Neural crest cell (in vitro differentiated cells): ENCODE data around the gene TINAGL1. TPM values are rescaled to one million over a fixed set of nuclear protein-coding genes. Genes with fewer than 3 reads are reported as not detected.

Source experiments
- DNase-seq: peaks from one replicate; pipeline ENCODE4 v3.0.0; 2021; ENCODE audit warnings: low read depth, mixed read lengths, low spot score
- H3K27ac Mint-ChIP-seq: one replicate; pipeline ENCODE4 v1.8.0; 2021; ENCODE audit warnings: mild to moderate bottlenecking, mixed read lengths; ENCODE audit not compliant: unreplicated experiment
- H3K27me3 Mint-ChIP-seq: 2 replicates; pipeline ENCODE4 v1.8.0; 2021; ENCODE audit warnings: low read depth, mild to moderate bottlenecking, mixed read lengths
- H3K36me3 Mint-ChIP-seq: 2 replicates; pipeline ENCODE4 v1.8.0; 2021; ENCODE audit warnings: low read depth, mild to moderate bottlenecking, mixed read lengths
- H3K4me1 Mint-ChIP-seq: 2 replicates; pipeline ENCODE4 v1.8.0; 2021; ENCODE audit warnings: mixed read lengths
- H3K4me3 Mint-ChIP-seq: one replicate; pipeline ENCODE4 v1.8.0; 2021; ENCODE audit warnings: mild to moderate bottlenecking, mixed read lengths
- H3K9me3 Mint-ChIP-seq: 2 replicates; pipeline ENCODE4 v1.8.0; 2021; ENCODE audit warnings: mixed read lengths
- CTCF ChIP-seq: fragments of 200-600 bp; sonication (generic); conservative IDR thresholded peaks from 2 replicates; pipeline ENCODE4 v1.5.0; 2021; ENCODE audit warnings: antibody characterized with exemption, mild to moderate bottlenecking
- total RNA-seq: library from RNA; stranded (reverse); gene quantifications from 2 replicates; pipeline ENCODE4 v1.2.1, GENCODE V29; 2021

The TINAGL1 gene
- total RNA-seq, 1 donor from 2014 or later: not detected

- peaks cover 4% of the 10 kb centered on the region for H3K27me3 Mint-ChIP-seq
- H3K9me3 Mint-ChIP-seq: no peaks in the 10 kb centered on the region
- H3K4me3 Mint-ChIP-seq: no peak overlapping the region
- TF ChIP-seq CTCF: no peak
- no peaks in the 10 kb centered on the region for H3K36me3 Mint-ChIP-seq
- DNase-seq: no peak
- H3K27ac Mint-ChIP-seq: no peak overlapping the region
- H3K4me1 Mint-ChIP-seq: peaks cover 3% of the 10 kb centered on the region
Measured at GRCh38 chr1:31560394-31560793, 15.9 kb upstream of the TINAGL1 start.

- no peak for TF ChIP-seq CTCF
- Mint-ChIP-seq H3K4me3 (no peak overlapping the region), H3K4me1 (peaks cover 3% of the 10 kb centered on the region), H3K27me3 (peaks cover 8% of the 10 kb centered on the region), H3K36me3 (no peaks in the 10 kb centered on the region), H3K27ac (no peak overlapping the region), H3K9me3 (no peaks in the 10 kb centered on the region)
- DNase-seq: no peak
Measured at GRCh38 chr1:31562707-31563360, 13.5 kb upstream of the TINAGL1 start.

GRCh38 chr1:31564606-31564989, 11.7 kb upstream of the TINAGL1 start:
- H3K9me3 Mint-ChIP-seq: no peaks in the 10 kb centered on the region
- DNase-seq: no peak
- no peak overlapping the region for H3K27ac Mint-ChIP-seq
- peaks cover 14% of the 10 kb centered on the region for H3K27me3 Mint-ChIP-seq
- H3K4me3 Mint-ChIP-seq: no peak overlapping the region
- no peak for TF ChIP-seq CTCF
- H3K36me3 Mint-ChIP-seq: no peaks in the 10 kb centered on the region
- H3K4me1 Mint-ChIP-seq: peaks cover 2% of the 10 kb centered on the region

GRCh38 chr1:31567956-31568570, 8.3 kb upstream of the TINAGL1 start:
- Mint-ChIP-seq H3K36me3 (no peaks in the 10 kb centered on the region), H3K27ac (no peak overlapping the region)
- DNase-seq: no peak

GRCh38 chr1:31568895-31569595, 7.3 kb upstream of the TINAGL1 start:
- H3K9me3 Mint-ChIP-seq: no peaks in the 10 kb centered on the region
- no peak for TF ChIP-seq CTCF
- peaks cover 18% of the 10 kb centered on the region for H3K27me3 Mint-ChIP-seq
- H3K27ac Mint-ChIP-seq: no peak overlapping the region
- H3K4me3 Mint-ChIP-seq: no peak overlapping the region
- no peak for DNase-seq
- peaks cover 8% of the 10 kb centered on the region for H3K4me1 Mint-ChIP-seq
- no peaks in the 10 kb centered on the region for H3K36me3 Mint-ChIP-seq

More at GRCh38 chr1:31567956-31568570, 8.3 kb upstream of the TINAGL1 start:
- Mint-ChIP-seq H3K27me3 (peaks cover 17% of the 10 kb centered on the region), H3K4me3 (no peak overlapping the region), H3K4me1 (peaks cover 8% of the 10 kb centered on the region), H3K9me3 (no peaks in the 10 kb centered on the region)
- TF ChIP-seq CTCF: no peak
